Measurements from ENCODE around the gene STAT5B.

GRCh38 chr17:42260318-42260717 lies 15.9 kb downstream of the STAT5B start:
- no peak for TF ChIP-seq CTCF (IDR thresholded peaks at IDR 0.05 in 2 of 3, conservative IDR thresholded peaks at IDR 0.05 in 1 of 3; ENCODE audit: borderline replicate concordance in 1 of 3, insufficient read depth in 1 of 3, low read depth in 2 of 3, low read length in 2 of 3)
- TF ChIP-seq MAX (IDR thresholded peaks at IDR 0.05), result no peak
- TF ChIP-seq SIN3A (IDR thresholded peaks at IDR 0.05; ENCODE audit: low read depth), result no peak
- TF ChIP-seq RAD21 (IDR thresholded peaks at IDR 0.05; ENCODE audit: low read depth), result no peak
- TF ChIP-seq JUND (IDR thresholded peaks at IDR 0.05), result no peak
- no peak for TF ChIP-seq SP1 (IDR thresholded peaks at IDR 0.05; ENCODE audit: low read depth)
- no peak for TF ChIP-seq YY1 (IDR thresholded peaks at IDR 0.05; ENCODE audit: extremely low read depth, insufficient replicate concordance, low read depth, low read length)
- no peak for TF ChIP-seq POLR2A (IDR thresholded peaks at IDR 0.05; ENCODE audit: borderline replicate concordance, extremely low read depth, insufficient read depth, insufficient read length)

Measured in HCT116 (cell line).